ENCODE measurements around the gene VAT1L. TPM values are rescaled to one million over a fixed set of nuclear protein-coding genes. Genes with fewer than 3 reads are reported as not detected.
A peak's percentile ranks its signal among the peaks of the same experiment; 100 is the strongest.

The VAT1L gene
- total RNA-seq, 2 donors from 2014 or later, result 0.07 TPM; not detected in 1

GRCh38 chr16:77844801-77845200, 56.4 kb downstream of the VAT1L start:
- H3K4me1 Mint-ChIP-seq (ENCODE audit: low read depth), result no peaks in the 10 kb centered on the region
- DNase-seq, result no peak
- H3K4me3 Mint-ChIP-seq, result no peak overlapping the region
- no peaks in the 10 kb centered on the region for H3K36me3 Mint-ChIP-seq (ENCODE audit: insufficient read depth in 2 of 2)
- no peak for ATAC-seq (replicated peaks in 1 of 2)
- no peaks in the 10 kb centered on the region for H3K9me3 Mint-ChIP-seq
- H3K27ac Mint-ChIP-seq, result no peak overlapping the region
- H3K27me3 Mint-ChIP-seq (ENCODE audit: low read depth), result peaks cover 26% of the 10 kb centered on the region

GRCh38 chr16:77849646-77850258, 61.4 kb downstream of the VAT1L start:
- Mint-ChIP-seq H3K9me3 (no peaks in the 10 kb centered on the region), H3K4me1 (ENCODE audit: low read depth) (no peaks in the 10 kb centered on the region), H3K27ac (no peak overlapping the region)

GRCh38 chr16:77850636-77851333, 62.4 kb downstream of the VAT1L start:
- ATAC-seq (replicated peaks in 1 of 2) (no peak), DNase-seq (no peak)
- Mint-ChIP-seq H3K27me3 (ENCODE audit: low read depth) (peaks cover 12% of the 10 kb centered on the region), H3K4me1 (ENCODE audit: low read depth) (no peaks in the 10 kb centered on the region), H3K9me3 (no peaks in the 10 kb centered on the region), H3K4me3 (no peak overlapping the region), H3K36me3 (ENCODE audit: insufficient read depth in 2 of 2) (no peaks in the 10 kb centered on the region), H3K27ac (no peak overlapping the region)

More at GRCh38 chr16:77849646-77850258, 61.4 kb downstream of the VAT1L start:
- Mint-ChIP-seq H3K4me3 (no peak overlapping the region), H3K27me3 (ENCODE audit: low read depth) (peaks cover 22% of the 10 kb centered on the region), H3K36me3 (ENCODE audit: insufficient read depth in 2 of 2) (no peaks in the 10 kb centered on the region)
- DNase-seq, result no peak
- ATAC-seq (replicated peaks in 1 of 2), result no peak

- Mint-ChIP-seq H3K27me3 (ENCODE audit: low read depth) (peaks cover 15% of the 10 kb centered on the region), H3K36me3 (ENCODE audit: insufficient read depth in 2 of 2) (no peaks in the 10 kb centered on the region), H3K9me3 (no peaks in the 10 kb centered on the region), H3K27ac (no peak overlapping the region), H3K4me1 (ENCODE audit: low read depth) (no peaks in the 10 kb centered on the region), H3K4me3 (no peak overlapping the region)
- DNase-seq (no peak), ATAC-seq (replicated peaks in 1 of 2) (no peak)
These were observed 64.8 kb downstream of the VAT1L start for GRCh38 chr16:77853161-77853560.

GRCh38 chr16:77856438-77857160, 68.2 kb downstream of the VAT1L start:
- Mint-ChIP-seq H3K9me3 (no peaks in the 10 kb centered on the region), H3K4me1 (ENCODE audit: low read depth) (no peaks in the 10 kb centered on the region), H3K27me3 (ENCODE audit: low read depth) (peaks cover 15% of the 10 kb centered on the region), H3K36me3 (ENCODE audit: insufficient read depth in 2 of 2) (no peaks in the 10 kb centered on the region), H3K4me3 (no peak overlapping the region), H3K27ac (no peak overlapping the region)
- ATAC-seq (replicated peaks in 1 of 2), result no peak
- DNase-seq, result no peak

- no peak overlapping the region for H3K4me3 Mint-ChIP-seq
- ATAC-seq (replicated peaks in 1 of 2), result no peak
These were observed 69.7 kb downstream of the VAT1L start for GRCh38 chr16:77858060-77858459.

GRCh38 chr16:77859493-77860232, 71.3 kb downstream of the VAT1L start:
- no peak for ATAC-seq (replicated peaks in 1 of 2)
- no peak for DNase-seq
- H3K9me3 Mint-ChIP-seq, result no peaks in the 10 kb centered on the region
- H3K4me3 Mint-ChIP-seq, result no peak overlapping the region
- H3K27ac Mint-ChIP-seq, result no peak overlapping the region
- H3K27me3 Mint-ChIP-seq (ENCODE audit: low read depth), result peaks cover 16% of the 10 kb centered on the region
- no peaks in the 10 kb centered on the region for H3K36me3 Mint-ChIP-seq (ENCODE audit: insufficient read depth in 2 of 2)
- H3K4me1 Mint-ChIP-seq (ENCODE audit: low read depth), result no peaks in the 10 kb centered on the region

More at GRCh38 chr16:77858060-77858459, 69.7 kb downstream of the VAT1L start:
- Mint-ChIP-seq H3K27ac (no peak overlapping the region), H3K36me3 (ENCODE audit: insufficient read depth in 2 of 2) (no peaks in the 10 kb centered on the region), H3K4me1 (ENCODE audit: low read depth) (no peaks in the 10 kb centered on the region), H3K9me3 (no peaks in the 10 kb centered on the region), H3K27me3 (ENCODE audit: low read depth) (peaks cover 15% of the 10 kb centered on the region)
- DNase-seq, result no peak

GRCh38 chr16:77860953-77861352, 72.6 kb downstream of the VAT1L start:
- DNase-seq (no peak), ATAC-seq (replicated peaks in 1 of 2) (no peak)
- Mint-ChIP-seq H3K27ac (no peak overlapping the region), H3K9me3 (no peaks in the 10 kb centered on the region), H3K4me1 (ENCODE audit: low read depth) (no peaks in the 10 kb centered on the region), H3K4me3 (no peak overlapping the region), H3K27me3 (ENCODE audit: low read depth) (peaks cover 18% of the 10 kb centered on the region), H3K36me3 (ENCODE audit: insufficient read depth in 2 of 2) (no peaks in the 10 kb centered on the region)

- H3K4me3 Mint-ChIP-seq, result no peak overlapping the region
- H3K27me3 Mint-ChIP-seq (ENCODE audit: low read depth), result peaks cover 16% of the 10 kb centered on the region
- H3K9me3 Mint-ChIP-seq, result no peaks in the 10 kb centered on the region
- no peak overlapping the region for H3K27ac Mint-ChIP-seq
- no peaks in the 10 kb centered on the region for H3K36me3 Mint-ChIP-seq (ENCODE audit: insufficient read depth in 2 of 2)
- DNase-seq, result no peak
- peaks cover 4% of the 10 kb centered on the region for H3K4me1 Mint-ChIP-seq (ENCODE audit: low read depth)
- no peak for ATAC-seq (replicated peaks in 1 of 2)
These were observed 74.9 kb downstream of the VAT1L start for GRCh38 chr16:77863250-77863649.

- DNase-seq (no peak), ATAC-seq (replicated peaks in 1 of 2) (no peak)
- Mint-ChIP-seq H3K4me3 (no peak overlapping the region), H3K27me3 (ENCODE audit: low read depth) (peaks cover 16% of the 10 kb centered on the region), H3K4me1 (ENCODE audit: low read depth) (peaks cover 13% of the 10 kb centered on the region), H3K36me3 (ENCODE audit: insufficient read depth in 2 of 2) (no peaks in the 10 kb centered on the region), H3K9me3 (no peaks in the 10 kb centered on the region), H3K27ac (no peak overlapping the region)
These were observed 78.4 kb downstream of the VAT1L start for GRCh38 chr16:77866752-77867151.

- H3K36me3 Mint-ChIP-seq (ENCODE audit: insufficient read depth in 2 of 2), result no peaks in the 10 kb centered on the region
These were observed 79.7 kb downstream of the VAT1L start for GRCh38 chr16:77868052-77868451.

GRCh38 chr16:77868478-77868877, 80.1 kb downstream of the VAT1L start:
- DNase-seq, result peak in 1 of 2 donors; percentile 8
- Mint-ChIP-seq H3K9me3 (no peaks in the 10 kb centered on the region), H3K4me1 (ENCODE audit: low read depth) (peaks cover 13% of the 10 kb centered on the region), H3K27ac (no peak overlapping the region), H3K36me3 (ENCODE audit: insufficient read depth in 2 of 2) (no peaks in the 10 kb centered on the region), H3K27me3 (ENCODE audit: low read depth) (peaks cover 11% of the 10 kb centered on the region), H3K4me3 (peak overlapping the region in 1 of 2 donors; percentile 19)
- peak; percentile 41 to 65 for ATAC-seq (replicated peaks in 1 of 2)

More at GRCh38 chr16:77868052-77868451, 79.7 kb downstream of the VAT1L start:
- Mint-ChIP-seq H3K4me1 (ENCODE audit: low read depth) (peaks cover 13% of the 10 kb centered on the region), H3K9me3 (no peaks in the 10 kb centered on the region), H3K4me3 (peak overlapping the region in 1 of 2 donors; percentile 19), H3K27me3 (ENCODE audit: low read depth) (peaks cover 16% of the 10 kb centered on the region), H3K27ac (no peak overlapping the region)
- no peak for DNase-seq
- ATAC-seq (replicated peaks in 1 of 2), result peak in 1 of 2 donors; percentile 36

Measured in activated T-cell treated with anti-CD3 and anti-CD28 coated beads, Interleukin-2, amount 50 U/mL, for 72 hours (primary cell).